KMS-11 (cell line): ENCODE measurements around the gene PRR36.
"Not testable (repeated sequence)": the region's sequence is repeated elsewhere in the genome, so short reads cannot be mapped to it uniquely, and the experiment has no call there.

Source experiments
- H2AFZ ChIP-seq: fragments of 200-600 bp; sonication (generic); 2 replicates; pipeline ENCODE4 v1.6.1; 2016; ENCODE audit warnings: antibody characterized with exemption, mixed run types, low read depth
- H3K27ac ChIP-seq: fragments of 200-600 bp; sonication (generic); 2 replicates; pipeline ENCODE4 v1.6.1; 2016; ENCODE audit warnings: mild to moderate bottlenecking, mixed run types
- H3K27me3 ChIP-seq: fragments of 200-600 bp; sonication (generic); 2 replicates; pipeline ENCODE4 v1.6.1; 2017; ENCODE audit warnings: mild to moderate bottlenecking, low read depth, mixed run types, moderate library complexity; ENCODE audit not compliant: insufficient read depth
- H3K36me3 ChIP-seq: fragments of 200-600 bp; sonication (generic); 2 replicates; pipeline ENCODE4 v1.6.1; 2017; ENCODE audit warnings: mild to moderate bottlenecking, mixed run types; ENCODE audit not compliant: insufficient read depth
- H3K4me1 ChIP-seq: fragments of 200-600 bp; sonication (generic); 2 replicates; pipeline ENCODE4 v1.6.1; 2016; ENCODE audit warnings: mild to moderate bottlenecking, low read depth, mixed run types; ENCODE audit not compliant: poor library complexity, severe bottlenecking
- H3K4me2 ChIP-seq: fragments of 200-600 bp; sonication (generic); 2 replicates; pipeline ENCODE4 v1.7.0; 2016; ENCODE audit warnings: mild to moderate bottlenecking, mixed run types
- H3K4me3 ChIP-seq: fragments of 200-600 bp; sonication (generic); IDR thresholded peaks from 2 replicates; pipeline ENCODE4 v1.6.1; 2017; ENCODE audit warnings: low read depth, low read length, mixed read lengths; ENCODE audit not compliant: insufficient read depth
- H3K79me2 ChIP-seq: fragments of 200-600 bp; sonication (generic); 2 replicates; pipeline ENCODE4 v1.6.1; 2016; ENCODE audit warnings: low read depth, mixed run types; ENCODE audit not compliant: insufficient read depth
- H3K9ac ChIP-seq: fragments of 200-600 bp; sonication (generic); 2 replicates; pipeline ENCODE4 v1.6.1; 2016; ENCODE audit warnings: mild to moderate bottlenecking, mixed run types
- H4K20me1 ChIP-seq: fragments of 200-600 bp; sonication (generic); 2 replicates; pipeline ENCODE4 v1.6.1; 2016; ENCODE audit warnings: mild to moderate bottlenecking, mixed run types; ENCODE audit not compliant: insufficient read depth
- CTCF ChIP-seq: fragments of 200-600 bp; sonication (generic); conservative IDR thresholded peaks from 2 replicates; pipeline ENCODE4 v1.6.1; 2017; ENCODE audit warnings: low read depth, mild to moderate bottlenecking, antibody characterized with exemption, low read length, moderate library complexity, mixed read lengths

The PRR36 gene

GRCh38 chr19:7898967-7899366, 24.8 kb upstream of the PRR36 start:
- Histone ChIP-seq H3K79me2 (no peaks in the 10 kb centered on the region), H3K27me3 (peaks cover 5% of the 10 kb centered on the region; the same call in 1 of the 2 replicates), H3K27ac (no peak overlapping the region), H2AFZ (no peak overlapping the region), H3K4me2 (no peak overlapping the region), H3K36me3 (no peaks in the 10 kb centered on the region), H3K4me1 (no peaks in the 10 kb centered on the region), H4K20me1 (no peaks in the 10 kb centered on the region), H3K4me3 (no peak overlapping the region), H3K9ac (no peak overlapping the region)
- TF ChIP-seq CTCF, result no peak

GRCh38 chr19:7897292-7897691, 23.1 kb upstream of the PRR36 start:
- H3K36me3 ChIP-seq, result no peaks in the 10 kb centered on the region
- H3K27ac ChIP-seq, result no peak overlapping the region
- TF ChIP-seq CTCF, result no peak
- no peaks in the 10 kb centered on the region for H4K20me1 ChIP-seq
- no peak overlapping the region for H3K4me2 ChIP-seq
- H3K4me3 ChIP-seq, result no peak overlapping the region
- H2AFZ ChIP-seq, result no peak overlapping the region
- no peak overlapping the region for H3K9ac ChIP-seq
- peaks cover 13% of the 10 kb centered on the region; the same call in 1 of the 2 replicates for H3K27me3 ChIP-seq
- no peaks in the 10 kb centered on the region for H3K79me2 ChIP-seq
- H3K4me1 ChIP-seq, result no peaks in the 10 kb centered on the region

- Histone ChIP-seq H2AFZ (no peak overlapping the region), H3K4me1 (no peaks in the 10 kb centered on the region), H4K20me1 (no peaks in the 10 kb centered on the region), H3K27me3 (peaks cover 25% of the 10 kb centered on the region; the same call in 1 of the 2 replicates), H3K4me2 (no peak overlapping the region), H3K27ac (no peak overlapping the region), H3K79me2 (no peaks in the 10 kb centered on the region), H3K36me3 (no peaks in the 10 kb centered on the region), H3K4me3 (no peak overlapping the region), H3K9ac (no peak overlapping the region)
- no peak for TF ChIP-seq CTCF
These were observed 21.4 kb upstream of the PRR36 start for GRCh38 chr19:7895565-7895964.

GRCh38 chr19:7894612-7895309, 20.6 kb upstream of the PRR36 start:
- no peaks in the 10 kb centered on the region for H3K4me1 ChIP-seq
- H2AFZ ChIP-seq, result no peak overlapping the region
- no peak overlapping the region for H3K4me2 ChIP-seq
- H3K9ac ChIP-seq, result no peak overlapping the region
- no peak overlapping the region for H3K27ac ChIP-seq
- H3K79me2 ChIP-seq, result no peaks in the 10 kb centered on the region
- H3K36me3 ChIP-seq, result no peaks in the 10 kb centered on the region
- H3K4me3 ChIP-seq, result no peak overlapping the region
- H3K27me3 ChIP-seq, result peaks cover 29% of the 10 kb centered on the region
- H4K20me1 ChIP-seq, result no peaks in the 10 kb centered on the region
- no peak for TF ChIP-seq CTCF

- H3K27ac ChIP-seq, H3K36me3 ChIP-seq, H2AFZ ChIP-seq, H4K20me1 ChIP-seq, H3K4me2 ChIP-seq, H3K79me2 ChIP-seq, H3K4me3 ChIP-seq, H3K9ac ChIP-seq, H3K4me1 ChIP-seq: not testable (repeated sequence)
- H3K27me3 ChIP-seq, result peaks cover 39% of the 10 kb centered on the region
These were observed 19.3 kb upstream of the PRR36 start for GRCh38 chr19:7893362-7894101.
